HL-60 (cell line): ENCODE results near the gene FHAD1.

Source experiments
- DNase-seq, 2 experiments: peaks; one replicate each; pipeline ENCODE4 v3.0.0-alpha.2; 2010 to 2020; ENCODE audit warnings: low read depth in 1 of 2, low spot score in 1 of 2
- H3K27ac ChIP-seq: fragments of 250-450 bp; sonication (Bioruptor Pico); replicated peaks from 2 replicates; pipeline ENCODE4 v1.5.1; 2020; ENCODE audit warnings: mild to moderate bottlenecking, moderate library complexity
- H3K27me3 ChIP-seq: fragments of 250-450 bp; sonication (Bioruptor Pico); 2 replicates; pipeline ENCODE4 v1.5.1; 2021; ENCODE audit warnings: mild to moderate bottlenecking, moderate library complexity; ENCODE audit not compliant: insufficient read depth, poor library complexity, severe bottlenecking
- H3K4me3 ChIP-seq: replicated peaks from 2 replicates; pipeline ENCODE4 v1.5.1; 2011; ENCODE audit warnings: mild to moderate bottlenecking, control low read depth, low read length; ENCODE audit not compliant: insufficient read depth
- GABPA ChIP-seq: IDR thresholded peaks from 2 replicates; pipeline ENCODE4 v1.6.1; 2012; ENCODE audit warnings: low read depth
- POLR2AphosphoS5 ChIP-seq: IDR thresholded peaks from 2 replicates; pipeline ENCODE4 v1.6.1; 2012; ENCODE audit warnings: low read depth
- REST ChIP-seq: IDR thresholded peaks from 2 replicates; pipeline ENCODE4 v1.6.1; 2012; ENCODE audit warnings: low read depth; ENCODE audit not compliant: insufficient replicate concordance
- SPI1 ChIP-seq: IDR thresholded peaks from 2 replicates; pipeline ENCODE4 v1.6.1; 2012; ENCODE audit warnings: low read depth, mild to moderate bottlenecking, borderline replicate concordance
- TF ChIP-seq, protein P1 (sequence below): IDR thresholded peaks from one replicate; pipeline ENCODE4 v1.5.1; 2011; ENCODE audit warnings: low read length, control low read depth, inconsistent platforms; ENCODE audit not compliant: insufficient read depth

The FHAD1 gene

DNA sequence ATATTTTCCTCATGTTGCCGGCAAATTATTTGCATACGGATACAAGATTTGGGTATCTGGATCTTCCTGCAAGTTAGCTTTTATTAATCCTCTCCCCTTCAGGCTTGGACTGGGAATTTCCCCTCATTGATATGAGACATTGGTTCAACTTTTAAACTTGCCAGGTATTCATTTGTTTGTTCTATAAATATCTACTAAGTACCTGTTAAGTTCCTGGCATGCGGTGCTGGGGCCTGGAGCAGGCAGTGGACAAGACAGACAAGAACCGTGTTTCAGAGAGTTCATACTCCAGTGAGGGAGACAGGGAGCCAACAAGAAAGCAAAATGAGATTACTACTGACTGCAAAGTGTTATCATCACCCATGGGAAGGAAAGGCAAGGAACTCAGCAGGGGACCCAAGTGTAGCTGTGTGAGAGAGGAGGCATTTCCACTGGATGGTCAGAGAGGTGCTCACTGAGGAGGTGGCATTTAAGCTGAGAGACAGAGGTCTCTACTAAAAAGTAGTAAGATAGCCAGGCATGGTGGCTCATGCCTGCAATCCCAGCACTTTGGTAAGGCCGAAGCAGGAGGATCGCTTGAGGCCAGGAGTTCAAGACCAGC, 39.1 kb upstream of the FHAD1 start:
- Histone ChIP-seq H3K27ac (no peak overlapping the region), H3K27me3 (no peaks in the 10 kb centered on the region), H3K4me3 (no peak overlapping the region)
- TF ChIP-seq, protein P1, sequence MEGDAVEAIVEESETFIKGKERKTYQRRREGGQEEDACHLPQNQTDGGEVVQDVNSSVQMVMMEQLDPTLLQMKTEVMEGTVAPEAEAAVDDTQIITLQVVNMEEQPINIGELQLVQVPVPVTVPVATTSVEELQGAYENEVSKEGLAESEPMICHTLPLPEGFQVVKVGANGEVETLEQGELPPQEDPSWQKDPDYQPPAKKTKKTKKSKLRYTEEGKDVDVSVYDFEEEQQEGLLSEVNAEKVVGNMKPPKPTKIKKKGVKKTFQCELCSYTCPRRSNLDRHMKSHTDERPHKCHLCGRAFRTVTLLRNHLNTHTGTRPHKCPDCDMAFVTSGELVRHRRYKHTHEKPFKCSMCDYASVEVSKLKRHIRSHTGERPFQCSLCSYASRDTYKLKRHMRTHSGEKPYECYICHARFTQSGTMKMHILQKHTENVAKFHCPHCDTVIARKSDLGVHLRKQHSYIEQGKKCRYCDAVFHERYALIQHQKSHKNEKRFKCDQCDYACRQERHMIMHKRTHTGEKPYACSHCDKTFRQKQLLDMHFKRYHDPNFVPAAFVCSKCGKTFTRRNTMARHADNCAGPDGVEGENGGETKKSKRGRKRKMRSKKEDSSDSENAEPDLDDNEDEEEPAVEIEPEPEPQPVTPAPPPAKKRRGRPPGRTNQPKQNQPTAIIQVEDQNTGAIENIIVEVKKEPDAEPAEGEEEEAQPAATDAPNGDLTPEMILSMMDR, result no peak
- no peak for TF ChIP-seq GABPA
- no peak for TF ChIP-seq POLR2AphosphoS5
- no peak for TF ChIP-seq SPI1
- TF ChIP-seq REST, result no peak
- no peak for DNase-seq

DNA sequence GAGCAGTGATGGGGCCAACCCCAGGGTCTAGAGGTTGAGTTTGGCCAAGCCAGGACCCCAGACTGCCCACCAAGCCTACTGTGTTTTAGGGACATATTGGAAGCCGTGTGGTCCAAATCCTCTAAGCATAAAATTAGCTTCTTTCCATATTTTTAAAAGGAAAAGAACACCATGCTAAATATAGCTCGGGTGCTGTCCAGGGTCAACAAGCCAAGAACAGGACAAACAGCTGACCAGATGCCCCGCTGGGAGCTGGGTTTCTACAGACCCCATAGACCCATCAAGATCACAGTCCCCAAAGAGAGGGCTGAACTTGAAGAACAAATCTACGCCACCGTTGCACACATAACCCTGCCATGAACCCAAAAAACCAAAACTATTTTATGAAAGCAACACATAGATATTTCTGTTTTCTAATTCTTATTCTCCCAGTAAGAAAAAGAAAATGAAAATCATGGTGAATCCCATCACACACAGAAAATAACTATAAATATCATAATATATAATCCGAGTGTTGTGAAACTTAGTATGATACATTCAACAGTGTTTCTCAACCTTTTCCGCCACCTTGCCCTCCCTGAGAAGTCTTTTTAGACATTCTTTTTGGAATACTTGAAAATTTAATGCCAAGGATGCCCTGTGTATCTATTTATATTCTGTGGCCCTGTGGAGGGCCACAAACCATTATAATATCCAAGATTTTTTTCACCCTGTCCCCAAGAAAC, 36.2 kb upstream of the FHAD1 start:
- no peak overlapping the region for H3K4me3 ChIP-seq
- no peaks in the 10 kb centered on the region for H3K27me3 ChIP-seq
- H3K27ac ChIP-seq, result no peak overlapping the region
- TF ChIP-seq GABPA, result no peak
- TF ChIP-seq REST, result no peak
- TF ChIP-seq, protein P1, result no peak
- no peak for TF ChIP-seq SPI1
- TF ChIP-seq POLR2AphosphoS5, result no peak
- DNase-seq, result no peak

DNA sequence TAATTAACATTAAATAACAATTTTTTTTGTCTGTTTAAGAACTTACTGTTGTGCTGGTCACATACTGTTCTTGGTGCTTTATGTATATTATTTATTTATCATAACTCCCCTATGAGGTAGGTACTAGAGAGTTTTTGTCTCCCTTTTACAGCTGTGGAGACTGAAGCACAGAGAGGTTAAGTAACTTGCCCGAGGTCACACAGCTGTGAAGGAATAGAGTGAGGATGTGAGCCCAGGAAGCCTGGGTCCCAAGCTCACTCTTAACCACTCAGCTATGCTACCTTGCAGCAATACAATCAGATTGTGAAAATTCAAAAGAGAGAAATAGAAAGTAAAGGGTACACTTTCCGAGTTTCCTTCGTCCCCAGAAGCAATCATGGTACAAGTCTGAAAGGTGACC, 35.6 kb upstream of the FHAD1 start:
- Histone ChIP-seq H3K27ac (no peak overlapping the region), H3K4me3 (no peak overlapping the region), H3K27me3 (no peaks in the 10 kb centered on the region)
- no peak for TF ChIP-seq SPI1
- TF ChIP-seq, protein P1, result no peak
- no peak for TF ChIP-seq GABPA
- DNase-seq, result no peak
